Activated CD4-positive, alpha-beta memory T cell treated with anti-CD3 and anti-CD28 coated beads for 36 hours (primary cell): Measurements from ENCODE around the gene PFKM. TPM values are rescaled to one million over a fixed set of nuclear protein-coding genes. Genes with fewer than 3 reads are reported as not detected.

ENCODE experiments used
- CTCF ChIA-PET: fragments of 350-600 bp; sonication (Branson Sonifier 250); formaldehyde crosslinking; loops from one replicate; lab custom pipeline; 2021; ENCODE audit warnings: antibody characterized with exemption, inconsistent platforms; lab: Charles Lee
- POLR2A ChIA-PET: fragments of 350-600 bp; sonication (Branson Sonifier 250); formaldehyde crosslinking; loops from one replicate; lab custom pipeline; 2021; ENCODE audit warnings: antibody characterized with exemption; lab: Charles Lee
- DNase-seq: peaks from one replicate; pipeline ENCODE4 v3.0.0-alpha.2; 2020
- H3K27ac Mint-ChIP-seq: one replicate; pipeline ENCODE4 v1.8.0; 2021; ENCODE audit warnings: mixed read lengths
- H3K27me3 Mint-ChIP-seq: one replicate; pipeline ENCODE4 v1.8.0; 2021; ENCODE audit warnings: mixed read lengths
- H3K36me3 Mint-ChIP-seq: one replicate; pipeline ENCODE4 v1.8.0; 2021; ENCODE audit warnings: mixed read lengths
- H3K4me1 Mint-ChIP-seq: one replicate; pipeline ENCODE4 v1.8.0; 2021; ENCODE audit warnings: low read depth, mixed read lengths
- H3K4me3 Mint-ChIP-seq: one replicate; pipeline ENCODE4 v1.8.0; 2021; ENCODE audit warnings: mild to moderate bottlenecking, mixed read lengths
- H3K9me3 Mint-ChIP-seq: one replicate; pipeline ENCODE4 v1.8.0; 2021; ENCODE audit warnings: mixed read lengths
- intact Hi-C: fragments of 100-400 bp; cut with micrococcal nuclease; formaldehyde crosslinking; loops from one replicate; pipeline ENCODE4 v1.15.1; 2023
- total RNA-seq, 2 experiments: library from RNA; stranded (reverse); gene quantifications; one replicate each; pipeline ENCODE4 v1.2.3, GENCODE V29; 2021

The PFKM gene
- total RNA-seq, 2 experiments from 2014 or later = 55.6 to 56.1 TPM

DNA sequence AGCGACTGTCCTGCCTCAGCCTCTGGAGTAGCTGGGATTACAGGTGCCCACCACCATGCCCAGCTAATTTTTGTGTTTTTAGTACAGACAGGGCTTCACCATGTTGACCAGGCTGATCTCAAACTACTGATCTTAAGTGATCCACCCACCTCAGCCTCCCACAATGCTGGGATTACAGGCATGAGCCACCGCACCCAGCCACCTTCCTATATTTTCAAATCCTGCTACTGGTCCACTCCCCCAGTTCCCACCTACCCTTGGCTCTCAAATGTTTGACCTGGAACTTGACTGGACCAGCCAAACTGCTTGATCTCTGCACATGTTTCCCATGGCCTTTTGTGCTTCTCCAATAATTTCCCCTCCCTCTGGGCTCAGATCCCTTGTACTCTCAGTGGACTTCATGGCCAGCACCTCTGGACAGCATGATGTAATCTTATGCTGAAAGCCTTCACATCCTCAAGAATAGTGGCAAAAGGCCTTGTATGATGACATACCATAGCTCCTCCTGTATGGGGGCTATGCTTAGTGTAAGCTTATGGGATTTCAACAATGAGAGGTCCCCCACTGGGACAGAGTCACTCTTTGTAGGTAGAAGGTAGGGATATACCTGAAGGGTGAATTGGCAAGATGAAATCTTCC lies 61.8 kb downstream of the PFKM start:
- no peak for DNase-seq
- intact Hi-C loops = loop anchor here (5.0 to 10.0 kb wide), 2 partner anchors 436 to 476 kb away; partner anchors contain the start of gene RPAP3
- Mint-ChIP-seq H3K4me1 (peaks cover 23% of the 10 kb centered on the region), H3K9me3 (no peaks in the 10 kb centered on the region), H3K36me3 (no peaks in the 10 kb centered on the region), H3K4me3 (no peak overlapping the region), H3K27me3 (peaks cover 22% of the 10 kb centered on the region), H3K27ac (no peak overlapping the region)
- ChIA-PET POLR2A (no interaction called here), CTCF (interaction anchor here (1.5 kb wide), 1 partner anchor 16 kb away, joined by 5 read pairs; no protein-coding TSS in a partner anchor)

DNA sequence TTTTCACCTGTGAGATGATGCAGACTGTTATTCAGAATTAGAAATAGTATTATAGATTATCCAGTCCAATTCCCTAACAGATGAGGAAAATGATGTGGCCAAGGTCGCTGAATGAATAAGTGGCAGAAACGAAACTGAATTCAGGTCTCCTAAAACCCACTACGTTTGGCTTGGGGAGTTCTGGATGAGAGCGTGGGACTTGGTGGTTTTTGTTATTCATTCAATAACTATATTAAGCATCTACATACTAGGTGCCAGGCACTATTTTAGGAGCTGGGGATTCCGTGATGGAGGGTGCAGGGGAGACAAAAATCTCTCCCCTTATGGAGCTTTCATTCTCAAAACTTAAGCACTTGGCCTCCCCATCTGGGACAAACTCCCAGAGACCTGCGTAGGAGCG lies 63.5 kb downstream of the PFKM start:
- intact Hi-C loops = loop anchor here (1.0 to 10.0 kb wide), 4 partner anchors 16 to 478 kb away; partner anchors contain the start of genes ASB8 and RPAP3
- Mint-ChIP-seq H3K4me1 (peaks cover 19% of the 10 kb centered on the region), H3K36me3 (no peaks in the 10 kb centered on the region), H3K9me3 (no peaks in the 10 kb centered on the region), H3K4me3 (peak overlapping the region; percentile 92), H3K27me3 (peaks cover 24% of the 10 kb centered on the region), H3K27ac (no peak overlapping the region)
- POLR2A ChIA-PET = interaction anchor here (1.2 to 1.7 kb wide), 3 partner anchors 10 to 25 kb away, joined by 4 to 11 read pairs (median 5); partner anchors contain the start of gene ASB8
- CTCF ChIA-PET = interaction anchor here (0.6 to 2.5 kb wide), 21 partner anchors 8 to 440 kb away, joined by 3 to 36 read pairs (median 4); partner anchors contain the start of genes ASB8 and SENP1
- no peak for DNase-seq

DNA sequence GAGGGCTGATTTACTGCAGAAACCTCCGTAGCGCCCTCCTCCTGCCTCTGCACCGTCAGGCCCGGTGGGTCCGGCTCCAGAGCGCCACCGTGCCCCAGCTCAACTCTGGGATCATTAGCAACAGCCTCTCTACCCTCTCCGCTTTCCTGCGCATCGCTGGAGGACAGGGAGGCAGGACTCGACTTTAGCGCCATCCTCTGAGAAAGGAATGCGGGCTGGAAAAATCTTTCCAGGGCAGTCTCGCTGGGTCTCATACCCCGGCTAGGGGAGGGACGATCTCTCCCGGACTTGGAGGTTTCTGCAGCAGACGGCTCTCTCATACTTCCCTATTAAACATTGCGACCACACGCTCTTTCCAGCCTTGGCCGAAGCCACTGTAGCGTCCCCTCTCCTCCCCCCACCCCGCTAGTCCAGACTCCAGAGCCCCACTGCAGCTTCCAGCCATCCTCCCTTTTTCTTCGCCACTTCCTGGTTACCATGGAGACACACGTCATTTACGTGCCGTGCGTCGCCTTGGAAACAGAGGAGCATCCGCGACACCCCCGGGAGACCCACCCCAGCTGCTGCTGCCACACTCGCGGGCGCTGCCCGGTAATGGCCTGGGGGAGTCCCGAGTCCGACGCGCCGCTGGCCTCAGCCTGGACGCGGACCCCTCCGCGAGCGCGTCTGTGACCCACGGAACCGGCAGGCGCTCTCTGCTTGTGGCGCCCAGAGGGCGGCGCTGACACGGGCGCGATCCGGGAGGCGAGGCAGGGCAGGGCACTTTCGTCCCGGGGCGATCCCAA lies 64.1 kb downstream of the PFKM start, which contains the start of gene CCDC184:
Gene CCDC184, plus strand, starts transcription at position 554 of the 785 bp plus-strand sequence. CDS start 479 bp downstream, outside the sequence.
- no peak within 1 kb of the TSS for H3K27ac Mint-ChIP-seq
- peaks cover 24% of the 10 kb centered on the region for H3K27me3 Mint-ChIP-seq
- POLR2A ChIA-PET = interaction anchor here (1.2 to 1.7 kb wide), 3 partner anchors 10 to 26 kb away, joined by 4 to 11 read pairs (median 5); partner anchors contain the start of gene ASB8
- peak; percentile 82 for DNase-seq
- intact Hi-C loops = loop anchor here (1.0 to 10.0 kb wide), 4 partner anchors 15 to 478 kb away; partner anchors contain the start of genes ASB8 and RPAP3
- no peaks in the 10 kb centered on the region for H3K9me3 Mint-ChIP-seq
- no peaks in the 10 kb centered on the region for H3K36me3 Mint-ChIP-seq
- H3K4me1 Mint-ChIP-seq = peaks cover 19% of the 10 kb centered on the region
- H3K4me3 Mint-ChIP-seq = peak within 1 kb of the TSS; percentile 92
- CTCF ChIA-PET = interaction anchor here (0.6 to 2.5 kb wide), 22 partner anchors 9 to 440 kb away, joined by 3 to 36 read pairs (median 4); partner anchors contain the start of genes ASB8 and SENP1

DNA sequence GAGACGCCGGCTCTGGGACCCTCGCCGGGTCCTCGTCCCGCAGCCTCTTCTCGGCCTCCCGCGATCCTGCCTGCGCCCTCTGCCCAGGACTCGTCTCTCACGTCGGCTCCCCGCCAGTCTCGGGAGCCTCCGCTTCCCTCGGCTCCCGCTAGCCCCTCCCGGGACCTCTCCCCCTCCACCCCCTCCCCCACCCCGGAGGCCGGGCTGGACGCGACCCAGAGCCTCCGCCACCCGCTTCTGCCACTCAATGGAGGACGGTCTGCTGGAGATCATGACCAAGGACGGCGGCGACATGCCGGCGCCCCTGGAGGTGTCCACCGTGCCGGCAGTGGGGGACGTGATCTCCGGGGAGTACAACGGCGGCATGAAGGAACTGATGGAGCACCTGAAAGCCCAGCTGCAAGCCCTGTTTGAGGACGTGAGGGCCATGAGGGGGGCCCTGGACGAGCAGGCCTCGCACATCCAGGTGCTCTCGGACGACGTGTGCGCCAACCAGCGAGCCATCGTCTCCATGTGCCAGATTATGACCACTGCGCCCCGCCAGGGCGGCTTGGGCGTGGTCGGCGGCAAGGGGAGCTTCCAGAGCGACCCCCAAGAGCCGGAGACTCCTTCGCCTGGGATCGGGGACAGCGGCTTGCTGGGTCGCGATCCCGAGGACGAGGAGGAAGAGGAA lies 64.8 kb downstream of the PFKM start:
- no peaks in the 10 kb centered on the region for H3K9me3 Mint-ChIP-seq
- intact Hi-C loops = loop anchor here (1.0 to 10.0 kb wide), 4 partner anchors 14 to 479 kb away; partner anchors contain the start of genes ASB8 and RPAP3
- H3K4me3 Mint-ChIP-seq = peak overlapping the region; percentile 92
- ChIA-PET POLR2A (interaction anchor here (1.7 kb wide), 2 partner anchors 14 to 27 kb away, joined by 5 to 11 read pairs; partner anchors contain the start of gene ASB8), CTCF (interaction anchor here (0.9 to 2.5 kb wide), 7 partner anchors 15 to 441 kb away, joined by 3 to 36 read pairs (median 4); partner anchors contain the start of gene SENP1)
- no peak overlapping the region for H3K27ac Mint-ChIP-seq
- no peaks in the 10 kb centered on the region for H3K36me3 Mint-ChIP-seq
- peak; percentile 25 for DNase-seq
- H3K27me3 Mint-ChIP-seq = peaks cover 24% of the 10 kb centered on the region
- peaks cover 19% of the 10 kb centered on the region for H3K4me1 Mint-ChIP-seq

DNA sequence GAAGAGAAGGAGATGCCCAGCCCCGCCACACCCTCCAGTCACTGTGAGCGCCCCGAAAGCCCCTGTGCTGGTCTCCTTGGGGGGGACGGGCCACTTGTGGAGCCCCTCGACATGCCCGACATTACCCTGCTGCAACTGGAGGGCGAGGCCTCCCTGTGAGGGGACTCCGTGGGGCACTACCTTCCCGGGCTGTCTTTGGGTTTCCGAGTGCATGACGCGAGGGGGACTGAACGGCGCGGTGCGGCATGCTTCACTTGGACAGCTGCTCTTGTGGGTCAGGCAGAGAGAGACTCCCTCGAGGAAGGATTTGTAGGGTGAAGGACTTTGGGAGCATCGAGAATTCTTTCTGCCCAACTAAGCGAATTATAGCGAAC lies 65.4 kb downstream of the PFKM start:
- CTCF ChIA-PET = interaction anchor here (2.5 kb wide), 1 partner anchor 14 kb away, joined by 36 read pairs; no protein-coding TSS in a partner anchor
- no peak overlapping the region for H3K27ac Mint-ChIP-seq
- no peak for DNase-seq
- POLR2A ChIA-PET = no interaction called here
- no peaks in the 10 kb centered on the region for H3K9me3 Mint-ChIP-seq
- no peaks in the 10 kb centered on the region for H3K36me3 Mint-ChIP-seq
- peaks cover 19% of the 10 kb centered on the region for H3K4me1 Mint-ChIP-seq
- intact Hi-C loops = loop anchor here (5.0 to 10.0 kb wide), 2 partner anchors 433 to 480 kb away; partner anchors contain the start of gene RPAP3
- peaks cover 24% of the 10 kb centered on the region for H3K27me3 Mint-ChIP-seq
- peak overlapping the region; percentile 71 for H3K4me3 Mint-ChIP-seq

DNA sequence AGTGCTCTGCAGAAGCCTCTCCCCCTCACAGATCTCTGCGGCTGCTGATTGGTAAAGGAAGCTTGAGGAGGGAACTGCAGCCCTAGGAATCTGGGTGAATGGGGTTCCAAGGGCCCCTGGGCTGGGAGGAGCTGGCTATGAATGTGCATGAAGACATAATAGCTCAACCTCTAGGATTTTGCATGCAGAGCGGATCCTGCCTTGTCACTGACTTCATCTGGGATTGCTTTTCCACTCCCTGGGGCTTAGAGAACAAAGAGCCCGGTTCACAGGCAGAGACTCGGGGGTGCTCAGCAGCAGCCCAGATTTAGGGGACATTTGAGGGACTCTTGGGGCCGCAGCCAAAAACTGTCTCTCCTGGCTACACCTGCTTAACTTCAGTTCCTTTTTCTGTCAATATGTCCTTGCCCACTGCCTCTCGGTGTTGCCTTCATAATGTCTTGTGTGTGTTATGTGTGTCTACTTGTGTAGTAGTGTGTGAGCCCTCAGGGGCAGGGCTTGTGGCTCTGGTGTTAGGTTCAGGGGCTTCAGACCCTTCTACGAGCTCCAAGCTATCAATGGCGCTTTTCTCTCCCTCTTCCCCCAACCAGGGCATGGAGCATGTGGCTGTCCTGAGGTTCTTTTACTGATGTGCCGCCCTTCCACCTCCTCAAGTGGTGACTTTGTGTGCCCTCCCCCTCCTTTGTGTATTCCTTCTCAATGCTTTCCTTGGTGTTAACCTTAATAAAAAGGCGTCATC lies 66.2 kb downstream of the PFKM start:
- intact Hi-C loops = loop anchor here (5.0 to 10.0 kb wide), 2 partner anchors 183 to 481 kb away; partner anchors contain the start of genes COL2A1 and RPAP3
- peaks cover 22% of the 10 kb centered on the region for H3K4me1 Mint-ChIP-seq
- ChIA-PET POLR2A (interaction anchor here (1.2 kb wide), 1 partner anchor 14 kb away, joined by 3 read pairs; no protein-coding TSS in a partner anchor), CTCF (interaction anchor here (1.3 to 1.6 kb wide), 2 partner anchors 10 to 222 kb away, joined by 3 to 4 read pairs; partner anchors contain the start of gene TMEM106C)
- H3K27me3 Mint-ChIP-seq = peaks cover 24% of the 10 kb centered on the region
- no peak overlapping the region for H3K4me3 Mint-ChIP-seq
- H3K27ac Mint-ChIP-seq = no peak overlapping the region
- no peak for DNase-seq
- H3K9me3 Mint-ChIP-seq = no peaks in the 10 kb centered on the region
- H3K36me3 Mint-ChIP-seq = no peaks in the 10 kb centered on the region

DNA sequence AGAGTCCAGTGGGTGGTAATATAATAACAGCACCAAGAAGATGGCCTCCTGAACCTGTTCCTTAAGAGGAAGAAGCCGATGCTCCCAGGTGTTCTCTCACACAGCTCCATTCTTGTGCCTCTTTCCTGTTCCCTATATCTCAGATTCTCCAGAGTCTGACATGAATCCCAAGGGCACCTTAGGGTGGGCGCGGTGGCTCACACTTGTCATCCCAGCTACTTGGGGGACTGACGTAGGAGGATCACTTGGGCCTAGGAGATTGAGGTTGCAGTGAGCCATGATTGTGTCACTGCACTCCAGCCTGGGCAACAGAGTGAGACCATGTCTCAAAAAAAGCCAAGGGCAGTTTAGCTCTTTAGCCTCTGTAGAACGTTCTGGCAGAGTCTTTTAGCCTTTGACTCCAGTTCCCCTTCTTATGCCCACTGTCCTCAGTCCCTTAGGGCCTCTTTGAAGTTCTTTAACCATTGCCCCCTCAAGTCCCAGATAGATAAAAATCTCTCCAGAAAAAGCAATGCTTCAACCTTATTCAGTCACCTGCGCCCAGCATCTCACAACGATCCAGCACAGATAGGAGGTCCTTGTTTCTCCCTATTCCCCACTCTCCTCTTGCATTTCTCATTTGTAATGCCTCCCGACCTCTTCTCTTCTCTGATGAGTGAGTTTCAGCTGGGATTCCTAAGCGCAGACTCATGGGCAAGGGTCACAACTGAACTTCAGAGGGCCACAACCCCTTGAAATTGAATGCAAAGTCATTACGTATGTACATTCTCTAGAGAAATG lies 68.9 kb downstream of the PFKM start:
- Mint-ChIP-seq H3K27me3 (peaks cover 26% of the 10 kb centered on the region), H3K4me1 (peaks cover 10% of the 10 kb centered on the region), H3K36me3 (no peaks in the 10 kb centered on the region), H3K9me3 (no peaks in the 10 kb centered on the region), H3K4me3 (no peak overlapping the region), H3K27ac (no peak overlapping the region)
- intact Hi-C loops = loop anchor here (5.0 to 10.0 kb wide), 2 partner anchors 186 to 483 kb away; partner anchors contain the start of genes COL2A1 and RPAP3
- POLR2A ChIA-PET = no interaction called here
- DNase-seq = no peak
- CTCF ChIA-PET = interaction anchor here (0.8 to 4.7 kb wide), 5 partner anchors 8 to 430 kb away, joined by 3 to 65 read pairs (median 6); partner anchors contain the start of gene ASB8

DNA sequence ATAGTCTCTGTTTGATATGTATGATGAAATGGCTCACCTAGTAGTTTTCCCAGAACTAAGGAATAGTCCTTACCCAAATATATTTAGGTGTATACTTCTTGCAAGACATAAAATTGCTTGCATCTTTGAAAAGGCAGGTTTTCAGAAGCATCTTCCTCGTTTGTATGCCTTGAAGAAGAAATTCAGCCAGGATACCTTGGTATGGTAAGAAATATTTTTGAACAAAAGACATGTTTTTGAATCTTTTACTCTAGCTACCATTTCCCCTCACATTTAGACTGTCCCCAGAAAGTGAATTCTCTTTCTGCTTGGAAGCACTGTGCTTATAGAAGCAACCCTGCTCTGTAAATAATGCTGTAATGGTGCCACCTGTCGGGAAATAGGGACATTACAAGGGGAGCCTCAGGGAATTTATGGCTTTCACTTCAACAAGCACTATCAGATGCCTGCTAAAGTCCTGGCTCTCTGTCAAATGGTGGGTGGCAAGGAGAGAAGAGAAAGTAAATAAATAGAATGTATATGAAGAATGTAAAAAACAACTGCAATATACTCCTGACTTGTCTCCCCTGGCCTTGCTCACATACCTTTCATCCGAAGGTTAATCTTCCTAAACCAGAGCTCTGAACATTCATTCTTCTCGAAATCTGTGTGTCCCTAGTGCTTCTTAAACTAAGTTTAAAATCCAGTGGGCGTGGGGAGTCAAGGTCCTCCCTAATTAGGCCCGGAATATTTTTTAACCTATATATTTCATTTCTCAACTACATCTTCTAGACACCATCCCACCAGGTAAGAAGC lies 70.4 kb downstream of the PFKM start:
- Mint-ChIP-seq H3K4me1 (peaks cover 5% of the 10 kb centered on the region), H3K27me3 (peaks cover 26% of the 10 kb centered on the region), H3K4me3 (no peak overlapping the region), H3K27ac (no peak overlapping the region), H3K36me3 (no peaks in the 10 kb centered on the region), H3K9me3 (no peaks in the 10 kb centered on the region)
- CTCF ChIA-PET = interaction anchor here (0.5 to 4.7 kb wide), 18 partner anchors 10 to 267 kb away, joined by 3 to 65 read pairs (median 3); partner anchors contain the start of gene ASB8
- intact Hi-C loops = loop anchor here (1.0 to 10.0 kb wide), 3 partner anchors 187 to 485 kb away; partner anchors contain the start of genes COL2A1, RPAP3 and TMEM106C
- peak; percentile 79 for DNase-seq
- POLR2A ChIA-PET = interaction anchor here (1.3 kb wide), 1 partner anchor 8 kb away, joined by 3 read pairs; no protein-coding TSS in a partner anchor

DNA sequence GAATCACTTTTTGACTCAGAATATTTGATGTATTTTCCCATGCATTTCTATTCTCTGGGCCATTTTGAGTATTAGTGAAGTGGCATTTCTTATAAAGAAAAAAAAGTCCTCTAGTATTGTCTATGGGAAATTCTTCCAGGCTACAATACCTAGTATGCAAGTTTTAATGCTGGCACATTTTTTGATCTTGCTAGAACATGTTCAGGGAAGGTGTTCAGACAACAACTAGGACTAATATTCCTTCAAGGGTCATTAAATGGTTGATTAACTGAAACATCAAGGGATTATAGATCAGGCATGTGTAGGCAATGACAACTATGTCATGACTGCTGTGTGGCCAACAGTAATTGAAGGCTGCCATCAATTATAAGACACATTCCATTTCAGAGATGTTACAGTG lies 71.9 kb downstream of the PFKM start:
- DNase-seq = no peak
- intact Hi-C loops = no loop called here
- ChIA-PET CTCF (no interaction called here), POLR2A (no interaction called here)
- no peak overlapping the region for H3K4me3 Mint-ChIP-seq
- no peaks in the 10 kb centered on the region for H3K36me3 Mint-ChIP-seq
- no peak overlapping the region for H3K27ac Mint-ChIP-seq
- no peaks in the 10 kb centered on the region for H3K9me3 Mint-ChIP-seq
- peaks cover 12% of the 10 kb centered on the region for H3K27me3 Mint-ChIP-seq
- H3K4me1 Mint-ChIP-seq = peaks cover 3% of the 10 kb centered on the region
